Activated B cell treated with CpG ODN at 0.5 μM for 24 hours (primary cell): ENCODE results near the gene BPTF. TPM values are rescaled to one million over a fixed set of nuclear protein-coding genes. Genes with fewer than 3 reads are reported as not detected.
A peak's percentile ranks its signal among the peaks of the same experiment; 100 is the strongest.
"Not testable (repeated sequence)": the region's sequence is repeated elsewhere in the genome, so short reads cannot be mapped to it uniquely, and the experiment has no call there.

Source experiments
- ATAC-seq: fragments of 200-7000 bp; cut with Tn5 transposase; one replicate; pipeline ENCODE4 v1.10.0; 2021; ENCODE audit warnings: low read depth, mild to moderate bottlenecking, moderate library complexity
- CTCF ChIA-PET: fragments of 350-600 bp; sonication (Branson Sonifier 250); formaldehyde crosslinking; loops from one replicate; lab custom pipeline; 2021; ENCODE audit warnings: antibody characterized with exemption; lab: Charles Lee
- POLR2A ChIA-PET: fragments of 350-600 bp; sonication (Branson Sonifier 250); formaldehyde crosslinking; loops from one replicate; lab custom pipeline; 2021; ENCODE audit warnings: antibody characterized with exemption; lab: Charles Lee
- DNase-seq: peaks from one replicate; pipeline ENCODE4 v3.0.0; 2022
- H3K27ac Mint-ChIP-seq: one replicate; pipeline ENCODE4 v1.8.0; 2020; ENCODE audit warnings: mixed read lengths
- H3K27me3 Mint-ChIP-seq: one replicate; pipeline ENCODE4 v1.8.0; 2021; ENCODE audit warnings: mixed read lengths
- H3K36me3 Mint-ChIP-seq: one replicate; pipeline ENCODE4 v1.8.0; 2021; ENCODE audit warnings: low read depth, mixed read lengths
- H3K4me1 Mint-ChIP-seq: one replicate; pipeline ENCODE4 v1.8.0; 2021; ENCODE audit warnings: mixed read lengths
- H3K4me3 Mint-ChIP-seq: one replicate; pipeline ENCODE4 v1.8.0; 2020; ENCODE audit warnings: mild to moderate bottlenecking, mixed read lengths
- H3K9me3 Mint-ChIP-seq: one replicate; pipeline ENCODE4 v1.8.0; 2020; ENCODE audit warnings: mixed read lengths
- intact Hi-C: fragments of 100-400 bp; cut with micrococcal nuclease; formaldehyde crosslinking; loops from one replicate; pipeline ENCODE4 v1.15.1; 2024
- total RNA-seq: library from RNA; stranded (reverse); gene quantifications from 2 replicates; pipeline ENCODE4 v1.2.3, GENCODE V29; 2022
- TF ChIP-seq, protein P1 (sequence below): fragments of 200-600 bp; IDR thresholded peaks from one replicate; pipeline ENCODE4 v1.8.0; 2022; ENCODE audit warnings: antibody characterized with exemption, mild to moderate bottlenecking

BPTF gene
- total RNA-seq, 1 donor from 2014 or later = 174 TPM

DNA sequence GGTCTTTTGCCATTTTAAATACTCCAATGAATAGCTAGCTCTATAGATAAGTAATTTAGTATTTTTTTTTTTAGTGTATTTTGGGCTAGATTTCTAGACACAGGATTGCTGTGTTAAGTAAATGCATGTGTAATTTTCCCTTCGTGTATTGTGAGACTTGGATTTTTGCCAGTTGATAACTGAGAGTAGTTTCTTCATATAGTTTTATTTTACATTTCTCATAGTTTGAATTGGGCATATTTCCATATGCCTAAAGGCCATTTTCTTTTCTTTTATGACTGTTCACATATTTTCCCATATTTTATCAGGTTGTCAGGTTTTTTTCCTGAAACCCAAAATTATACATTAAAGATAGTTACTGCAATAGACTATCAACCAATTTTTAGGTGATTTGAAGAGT, 59.4 kb downstream of the BPTF start:
- TF ChIP-seq, protein P1, sequence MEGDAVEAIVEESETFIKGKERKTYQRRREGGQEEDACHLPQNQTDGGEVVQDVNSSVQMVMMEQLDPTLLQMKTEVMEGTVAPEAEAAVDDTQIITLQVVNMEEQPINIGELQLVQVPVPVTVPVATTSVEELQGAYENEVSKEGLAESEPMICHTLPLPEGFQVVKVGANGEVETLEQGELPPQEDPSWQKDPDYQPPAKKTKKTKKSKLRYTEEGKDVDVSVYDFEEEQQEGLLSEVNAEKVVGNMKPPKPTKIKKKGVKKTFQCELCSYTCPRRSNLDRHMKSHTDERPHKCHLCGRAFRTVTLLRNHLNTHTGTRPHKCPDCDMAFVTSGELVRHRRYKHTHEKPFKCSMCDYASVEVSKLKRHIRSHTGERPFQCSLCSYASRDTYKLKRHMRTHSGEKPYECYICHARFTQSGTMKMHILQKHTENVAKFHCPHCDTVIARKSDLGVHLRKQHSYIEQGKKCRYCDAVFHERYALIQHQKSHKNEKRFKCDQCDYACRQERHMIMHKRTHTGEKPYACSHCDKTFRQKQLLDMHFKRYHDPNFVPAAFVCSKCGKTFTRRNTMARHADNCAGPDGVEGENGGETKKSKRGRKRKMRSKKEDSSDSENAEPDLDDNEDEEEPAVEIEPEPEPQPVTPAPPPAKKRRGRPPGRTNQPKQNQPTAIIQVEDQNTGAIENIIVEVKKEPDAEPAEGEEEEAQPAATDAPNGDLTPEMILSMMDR = no peak
- DNase-seq (no peak), ATAC-seq (no peak)
- intact Hi-C loops = loop anchor here (5.0 kb wide), 1 partner anchor 82 kb away; no protein-coding TSS in a partner anchor
- no peaks in the 10 kb centered on the region for H3K4me1 Mint-ChIP-seq
- ChIA-PET POLR2A (no interaction called here), CTCF (no interaction called here)
- no peaks in the 10 kb centered on the region for H3K27me3 Mint-ChIP-seq
- no peaks in the 10 kb centered on the region for H3K9me3 Mint-ChIP-seq
- no peak overlapping the region for H3K4me3 Mint-ChIP-seq
- H3K27ac Mint-ChIP-seq = no peak overlapping the region
- peaks cover 56% of the 10 kb centered on the region for H3K36me3 Mint-ChIP-seq

DNA sequence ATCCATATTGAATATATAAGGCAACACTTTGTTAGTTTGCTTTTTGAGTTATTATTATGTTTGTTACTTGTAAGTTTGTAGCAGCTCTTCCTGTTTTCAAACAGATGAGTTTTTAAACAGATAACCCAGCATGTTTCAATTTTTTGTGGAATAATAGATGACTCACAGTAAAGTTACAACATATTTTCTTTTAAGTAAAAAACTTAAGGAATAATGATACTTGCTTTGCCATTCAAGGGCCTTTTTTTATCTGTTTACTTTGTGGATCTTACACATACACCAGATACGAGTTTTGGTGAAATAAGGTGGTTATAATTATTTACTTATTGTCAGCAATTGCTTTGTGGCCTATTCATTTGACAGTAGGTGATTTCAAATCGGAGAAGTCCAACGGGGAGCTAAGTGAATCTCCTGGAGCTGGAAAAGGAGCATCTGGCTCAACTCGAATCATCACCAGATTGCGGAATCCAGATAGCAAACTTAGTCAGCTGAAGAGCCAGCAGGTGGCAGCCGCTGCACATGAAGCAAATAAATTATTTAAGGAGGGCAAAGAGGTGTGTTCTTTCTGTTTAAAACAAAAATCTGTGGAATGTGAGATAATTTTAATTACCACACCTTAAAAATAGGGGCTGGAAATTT, 66.3 kb downstream of the BPTF start:
- CTCF ChIA-PET = no interaction called here
- H3K9me3 Mint-ChIP-seq = no peaks in the 10 kb centered on the region
- ATAC-seq = no peak

DNA sequence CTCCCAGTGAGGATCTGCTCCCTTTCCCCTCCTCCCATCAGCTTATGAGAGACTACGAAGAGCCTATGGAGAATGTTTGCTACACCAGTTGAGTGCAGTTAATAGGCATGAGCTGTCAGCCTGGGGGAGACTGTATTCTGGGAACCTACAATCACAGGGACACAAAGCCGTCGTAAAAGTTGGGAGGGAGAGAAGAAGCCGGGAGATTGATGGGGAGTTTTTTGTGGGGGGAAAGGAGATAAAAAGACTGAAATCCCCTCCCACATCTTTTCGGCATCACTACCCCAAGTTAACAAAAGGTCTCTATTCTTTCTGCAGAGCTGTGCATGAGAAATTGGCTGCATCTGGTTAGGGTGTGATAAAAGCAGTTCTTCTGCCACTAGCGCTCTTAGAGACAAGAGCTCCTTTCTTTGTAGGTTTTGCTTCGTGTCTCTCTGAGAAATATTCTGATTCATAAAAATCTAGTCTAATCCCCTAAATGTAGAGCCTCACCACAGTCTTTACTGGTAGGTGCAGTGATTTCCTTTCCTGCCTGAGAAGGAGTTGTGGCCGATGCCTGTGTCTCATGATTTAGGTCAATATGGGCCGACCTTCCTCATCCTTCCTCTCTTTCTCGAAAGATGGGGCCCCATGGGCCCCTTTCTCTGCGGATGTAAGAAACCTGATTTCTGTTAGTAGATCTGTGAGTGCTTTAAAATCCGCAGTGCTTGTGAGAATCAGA, 77.4 kb downstream of the BPTF start:
- TF ChIP-seq, protein P1 = no peak
- Mint-ChIP-seq H3K4me1 (no peaks in the 10 kb centered on the region), H3K36me3 (peaks cover 75% of the 10 kb centered on the region), H3K9me3 (no peaks in the 10 kb centered on the region), H3K4me3 (no peak overlapping the region), H3K27ac (peak overlapping the region; percentile 6), H3K27me3 (no peaks in the 10 kb centered on the region)
- ATAC-seq (no peak), DNase-seq (no peak)
- intact Hi-C loops = no loop called here
- POLR2A ChIA-PET = no interaction called here
- CTCF ChIA-PET = interaction anchor here (1.3 kb wide), 1 partner anchor 102 kb away, joined by 3 read pairs; no protein-coding TSS in a partner anchor

More for the DNA sequence above, 66.3 kb downstream of the BPTF start:
- Mint-ChIP-seq H3K4me3 (no peak overlapping the region), H3K4me1 (peaks cover 13% of the 10 kb centered on the region), H3K27ac (no peak overlapping the region), H3K27me3 (no peaks in the 10 kb centered on the region), H3K36me3 (peaks cover 64% of the 10 kb centered on the region)
- intact Hi-C loops = no loop called here
- DNase-seq = no peak
- TF ChIP-seq, protein P1 = no peak
- POLR2A ChIA-PET = no interaction called here

DNA sequence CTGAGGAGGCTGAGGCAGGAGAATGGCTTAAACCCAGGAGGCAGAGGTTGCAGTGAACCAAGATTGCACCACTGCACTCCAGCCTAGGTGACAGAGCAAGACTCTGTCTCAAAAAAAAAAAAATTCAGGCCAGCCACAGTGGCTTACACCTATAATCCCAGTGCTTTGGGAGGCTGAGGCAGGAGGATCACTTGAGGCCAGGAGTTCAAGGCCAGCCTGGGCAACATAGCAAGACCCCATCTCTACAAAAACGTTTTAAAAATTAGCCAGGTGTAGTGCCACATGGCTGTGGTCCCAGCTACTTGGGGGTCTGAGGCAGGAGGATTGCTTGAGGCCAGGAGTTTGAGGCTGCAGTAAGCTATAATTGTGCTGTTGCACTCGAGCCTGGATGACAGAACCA, 80.0 kb downstream of the BPTF start:
- POLR2A ChIA-PET, DNase-seq, ATAC-seq, CTCF ChIA-PET, H3K9me3 Mint-ChIP-seq, H3K4me3 Mint-ChIP-seq, H3K4me1 Mint-ChIP-seq, intact Hi-C loops, H3K27me3 Mint-ChIP-seq, H3K27ac Mint-ChIP-seq: not testable (repeated sequence)
- H3K36me3 Mint-ChIP-seq = peaks cover 86% of the 10 kb centered on the region

DNA sequence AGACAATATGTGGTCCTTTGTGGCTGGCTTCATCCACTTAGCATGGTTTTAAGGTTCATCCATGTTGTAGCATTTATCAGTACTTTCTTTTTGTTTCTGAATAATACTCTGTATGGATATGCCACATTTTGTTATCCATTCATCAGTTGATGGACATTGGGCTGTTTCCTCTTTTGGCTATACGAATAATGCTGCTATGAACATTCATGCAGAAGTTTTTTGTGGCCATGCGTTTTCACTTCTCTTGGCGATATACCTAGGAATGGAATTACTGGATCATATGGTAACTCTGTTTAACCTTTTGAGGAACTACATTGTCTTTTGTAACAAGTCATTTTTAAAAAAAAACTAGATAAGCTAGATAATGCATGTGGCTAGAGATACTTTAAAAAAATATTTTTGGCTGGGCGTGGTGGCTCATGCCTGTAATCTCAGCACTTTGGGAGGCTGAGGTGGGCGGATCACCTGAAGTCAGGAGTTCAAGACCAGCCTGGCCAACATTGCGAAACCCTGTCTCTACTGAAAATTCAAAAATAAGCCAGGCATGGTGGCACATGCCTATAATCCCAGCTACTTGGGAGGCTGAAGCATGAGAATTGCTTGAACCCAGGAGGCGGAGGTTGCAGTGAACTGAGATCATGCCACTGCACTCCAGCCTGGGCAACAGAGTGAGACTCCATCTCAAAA, 85.0 kb downstream of the BPTF start:
- peaks cover 88% of the 10 kb centered on the region for H3K36me3 Mint-ChIP-seq
- CTCF ChIA-PET, H3K27ac Mint-ChIP-seq, H3K27me3 Mint-ChIP-seq, H3K4me1 Mint-ChIP-seq, H3K9me3 Mint-ChIP-seq, POLR2A ChIA-PET, intact Hi-C loops, ATAC-seq, DNase-seq, H3K4me3 Mint-ChIP-seq: not testable (repeated sequence)
